ENCODE data around the gene IFIT5. TPM values are rescaled to one million over a fixed set of nuclear protein-coding genes. Genes with fewer than 3 reads are reported as not detected.

The IFIT5 gene
- total RNA-seq, 3 donors from 2014 or later (not counting 1 experiment from before 2014, with no cell fraction given): 17.7 to 23.6 (median 20.4) TPM

GRCh38 chr10:89468191-89468965, 54.0 kb downstream of the IFIT5 start:
- no peaks in the 10 kb centered on the region for H3K36me3 Mint-ChIP-seq
- no peaks in the 10 kb centered on the region for H3K9me3 Mint-ChIP-seq
- H3K36me3 ChIP-seq (ENCODE audit: control insufficient read depth, insufficient read depth, low read length): no peaks in the 10 kb centered on the region
- TF ChIP-seq CTCF (IDR thresholded peaks at IDR 0.05): no peak
- H3K27ac ChIP-seq (ENCODE audit: low read length): no peak overlapping the region
- no peak overlapping the region for H3K4me3 Mint-ChIP-seq
- no peak overlapping the region for H3K4me3 ChIP-seq (ENCODE audit: low read length)
- no peaks in the 10 kb centered on the region for H3K9me3 ChIP-seq (ENCODE audit: control insufficient read depth, insufficient read depth, low read length)
- H3K27me3 ChIP-seq (ENCODE audit: control insufficient read depth, insufficient read depth, low read length): no peaks in the 10 kb centered on the region
- DNase-seq (no peak), ATAC-seq (no peak)
- H3K27ac Mint-ChIP-seq: no peak overlapping the region
- intact Hi-C loops (cut with micrococcal nuclease): no loop called here
- peaks cover 8 to 14% of the 10 kb centered on the region in 2 donors for H3K27me3 Mint-ChIP-seq (ENCODE audit: low read depth in 2 of 2)
- no peaks in the 10 kb centered on the region for H3K4me1 ChIP-seq (ENCODE audit: control insufficient read depth, insufficient read depth, low read length)
- 93% methylated on average over 7 of the region's 9 CpGs for WGBS (ENCODE audit: insufficient coverage)
- no peaks in the 10 kb centered on the region for H3K4me1 Mint-ChIP-seq

DNA sequence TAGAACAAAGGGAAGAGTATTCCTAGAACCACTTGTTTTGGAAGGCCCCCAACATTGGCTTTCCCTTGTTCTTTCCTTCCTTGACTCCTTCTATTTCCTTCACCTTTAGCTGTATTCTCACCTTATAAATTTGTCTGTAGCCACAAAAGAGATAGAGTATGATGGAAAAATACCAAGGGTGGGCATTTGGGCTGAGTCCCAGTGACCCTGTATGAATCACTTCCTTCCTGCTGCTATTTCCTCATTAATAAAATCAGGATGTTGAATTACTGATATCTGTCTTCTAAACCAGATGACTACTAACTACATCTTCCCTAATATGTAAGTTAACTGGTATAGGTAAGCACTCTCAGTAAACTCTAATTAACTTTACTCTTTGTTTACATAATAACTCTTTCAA, 55.1 kb downstream of the IFIT5 start:
- Histone ChIP-seq H3K9me3 (ENCODE audit: control insufficient read depth, insufficient read depth, low read length) (no peaks in the 10 kb centered on the region), H3K4me3 (ENCODE audit: low read length) (no peak overlapping the region), H3K27me3 (ENCODE audit: control insufficient read depth, insufficient read depth, low read length) (no peaks in the 10 kb centered on the region), H3K36me3 (ENCODE audit: control insufficient read depth, insufficient read depth, low read length) (no peaks in the 10 kb centered on the region), H3K4me1 (ENCODE audit: control insufficient read depth, insufficient read depth, low read length) (no peaks in the 10 kb centered on the region), H3K27ac (ENCODE audit: low read length) (no peak overlapping the region)
- H3K9me3 Mint-ChIP-seq: no peaks in the 10 kb centered on the region
- no peaks in the 10 kb centered on the region for H3K4me1 Mint-ChIP-seq
- ATAC-seq (no peak), DNase-seq (no peak)
- no peak overlapping the region for H3K4me3 Mint-ChIP-seq
- TF ChIP-seq CTCF (IDR thresholded peaks at IDR 0.05): no peak
- intact Hi-C loops (cut with micrococcal nuclease): no loop called here
- H3K27ac Mint-ChIP-seq: no peak overlapping the region
- peaks cover 12 to 21% of the 10 kb centered on the region in 2 donors for H3K27me3 Mint-ChIP-seq (ENCODE audit: low read depth in 2 of 2)
- no peaks in the 10 kb centered on the region for H3K36me3 Mint-ChIP-seq

Other genes starting within 250 kb of the IFIT5 start
- gene CH25H, start 207.3 kb upstream of the IFIT5 start, total RNA-seq: under 1 TPM in 1 of 3 donors, not detected in 2; 0.20 TPM
- gene LIPA, start 162.8 kb upstream of the IFIT5 start, total RNA-seq: 10 to 100 TPM; 41.0 to 43.3 (median 41.1) TPM
- gene IFIT2, start 112.5 kb upstream of the IFIT5 start, total RNA-seq: 100 to 1,000 TPM in 1 of 3 donors, 10 to 100 TPM in 2; 21.8 to 103 (median 34.9) TPM
- gene IFIT3, start 86.6 kb upstream of the IFIT5 start, total RNA-seq: 10 to 100 TPM; 12.0 to 31.7 (median 12.2) TPM
- gene IFIT1B, start 36.5 kb upstream of the IFIT5 start, total RNA-seq: not detected
- gene IFIT1, start 21.9 kb upstream of the IFIT5 start, total RNA-seq: 1 to 10 TPM; 1.0 to 4.9 (median 2.7) TPM
- gene SLC16A12, start 121.0 kb downstream of the IFIT5 start, total RNA-seq: not detected
- 1 to 10 TPM in 2 of 3 donors, under 1 TPM in 1; 0.85 to 2.2 (median 1.4) TPM for gene PANK1, start 230.7 kb downstream of the IFIT5 start, total RNA-seq

Data from natural killer cell (primary cell).